GM19035 (cell line): ENCODE data around the gene BRPF3.

Source experiments
- ATAC-seq: cut with Tn5 transposase; IDR thresholded peaks from one replicate; pipeline ENCODE4 v1.9.1; 2021; ENCODE audit not compliant: unreplicated experiment

The BRPF3 gene

DNA sequence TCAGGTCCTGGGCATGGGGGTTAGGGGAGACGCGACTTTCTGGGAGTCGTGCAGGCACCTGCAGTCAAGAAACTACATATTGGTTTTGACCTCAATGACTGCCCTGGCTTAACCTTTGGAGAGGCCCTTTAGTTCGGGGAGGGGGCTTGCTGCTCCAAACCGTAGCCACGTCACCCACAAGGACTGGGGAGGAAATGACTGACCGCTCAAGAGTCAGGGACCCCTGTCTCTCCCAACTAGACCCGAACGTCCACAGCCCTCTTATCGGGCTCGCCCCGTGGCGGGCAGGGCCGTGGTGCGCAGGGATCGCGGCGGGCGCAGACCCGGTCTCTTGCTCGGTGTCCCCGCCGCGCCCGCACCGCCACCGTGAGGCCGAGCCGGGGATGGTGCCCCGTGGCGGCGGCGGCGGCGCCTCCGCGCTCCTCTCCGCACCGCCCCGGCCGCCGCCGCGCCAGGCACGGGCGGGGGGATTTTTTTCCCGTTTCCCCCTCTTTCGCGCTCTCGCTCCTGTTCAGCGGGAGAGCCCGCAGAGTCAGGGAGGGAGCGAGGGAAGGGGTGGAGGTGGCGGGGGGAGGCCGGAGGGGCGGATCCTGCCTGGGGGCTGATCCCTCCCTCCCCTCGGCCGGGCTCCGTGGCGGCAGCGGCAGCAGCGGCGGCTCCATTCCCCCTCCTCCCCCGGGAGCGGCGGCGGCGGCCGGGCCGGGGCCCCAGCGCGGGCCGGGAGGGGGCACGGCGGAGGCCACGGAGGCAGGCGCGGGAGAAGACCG lies at the start of gene BRPF3:
Gene BRPF3, plus strand, starts transcription at position 632 of the 767 bp plus-strand sequence. CDS start 3,579 bp downstream, outside the sequence.
- ATAC-seq, result peak; percentile 60

DNA sequence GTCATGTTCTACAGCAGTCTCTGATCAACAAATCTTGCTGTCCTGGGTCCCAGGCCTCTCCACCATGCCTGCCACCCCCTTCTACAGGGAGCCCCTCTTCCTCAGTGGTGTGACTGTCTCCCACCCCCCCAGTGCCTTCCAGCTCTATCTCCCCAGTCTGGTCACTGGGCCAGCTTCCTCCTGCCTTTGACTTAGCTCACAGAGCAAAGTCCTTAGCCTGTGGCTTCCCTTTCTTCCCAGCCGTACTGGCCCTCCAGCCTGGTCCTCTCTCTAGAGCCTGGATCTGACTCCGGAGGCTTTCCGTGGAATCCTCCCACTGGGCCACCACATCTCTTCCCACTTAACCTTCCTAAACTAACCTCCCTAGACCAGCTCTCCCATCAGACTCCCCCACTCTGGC lies 49.2 kb upstream of the BRPF3 start:
- ATAC-seq, result no peak

DNA sequence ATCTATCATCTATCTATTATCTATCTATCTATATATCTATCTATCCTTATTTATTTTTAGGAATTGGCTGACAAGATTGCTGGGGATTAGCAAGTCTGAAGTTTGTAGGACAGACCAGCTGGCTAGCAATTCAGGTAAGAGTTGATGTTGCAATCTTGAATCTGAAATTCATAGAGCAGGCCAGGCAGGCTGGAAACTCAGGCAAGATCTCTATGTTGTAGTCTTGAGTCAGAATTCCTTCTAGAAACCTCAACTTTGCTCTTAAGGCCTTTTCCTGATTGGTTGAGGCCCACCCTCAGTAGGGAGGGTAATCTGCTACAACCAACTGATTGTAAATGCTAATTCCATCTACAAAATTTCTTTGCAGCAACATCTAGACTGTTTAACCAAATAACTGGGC lies 47.1 kb upstream of the BRPF3 start:
- no peak for ATAC-seq

DNA sequence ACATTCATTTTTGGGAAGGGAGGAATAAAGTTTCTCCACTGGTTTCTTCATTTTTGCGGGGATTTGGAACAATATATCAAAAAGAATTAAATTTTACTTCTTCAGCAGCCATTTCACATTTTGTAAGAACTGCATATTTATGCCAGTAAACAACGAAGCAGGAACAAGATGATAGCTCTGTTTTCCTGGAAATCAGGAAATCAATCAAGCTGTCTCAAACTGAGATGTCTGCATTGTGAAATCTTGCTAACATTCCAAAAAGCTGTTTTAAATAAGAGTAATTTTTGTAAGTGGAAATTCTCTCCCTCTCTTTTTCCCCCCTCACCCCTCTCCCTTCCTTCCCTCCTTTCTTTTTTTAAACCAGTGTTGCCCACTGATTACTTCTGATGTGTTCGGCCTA lies 46.3 kb upstream of the BRPF3 start:
- ATAC-seq, result no peak

DNA sequence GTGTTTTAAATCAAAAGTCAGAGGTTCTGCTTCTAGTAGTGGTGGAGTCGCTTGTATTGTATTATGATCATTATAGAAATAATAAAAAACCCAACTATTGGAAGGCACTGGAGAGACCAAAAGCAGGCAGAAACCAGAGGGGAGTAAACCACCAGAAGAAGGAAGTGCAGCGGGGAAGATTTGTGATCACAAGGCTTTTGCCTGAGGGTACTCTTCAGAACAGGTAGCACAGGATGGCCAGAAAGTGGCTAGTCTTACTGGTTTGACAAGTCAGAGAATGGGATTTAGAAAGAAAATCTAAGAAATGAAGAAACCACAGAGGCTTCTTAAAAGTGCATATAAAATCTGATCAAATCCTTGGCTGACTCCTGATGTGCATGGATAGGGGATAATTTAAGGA lies 42.3 kb upstream of the BRPF3 start:
- no peak for ATAC-seq

DNA sequence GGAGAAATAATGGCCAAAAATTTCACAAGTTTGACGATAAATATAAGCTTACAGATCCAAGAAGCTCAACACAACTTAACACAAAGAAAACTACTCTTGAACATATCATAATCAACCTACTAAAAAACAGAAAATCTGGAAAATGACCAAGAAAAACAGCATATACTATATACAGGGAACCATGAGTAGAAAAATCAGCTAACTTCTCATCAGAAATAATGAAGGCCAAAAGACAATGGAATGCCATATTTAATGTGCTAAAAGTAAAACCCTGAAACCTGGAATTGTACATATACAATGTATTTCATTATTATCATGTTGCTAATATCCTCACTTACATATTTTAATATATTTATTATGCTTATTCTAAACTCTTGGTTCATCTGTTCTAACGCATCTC lies 40.9 kb upstream of the BRPF3 start:
- no peak for ATAC-seq

DNA sequence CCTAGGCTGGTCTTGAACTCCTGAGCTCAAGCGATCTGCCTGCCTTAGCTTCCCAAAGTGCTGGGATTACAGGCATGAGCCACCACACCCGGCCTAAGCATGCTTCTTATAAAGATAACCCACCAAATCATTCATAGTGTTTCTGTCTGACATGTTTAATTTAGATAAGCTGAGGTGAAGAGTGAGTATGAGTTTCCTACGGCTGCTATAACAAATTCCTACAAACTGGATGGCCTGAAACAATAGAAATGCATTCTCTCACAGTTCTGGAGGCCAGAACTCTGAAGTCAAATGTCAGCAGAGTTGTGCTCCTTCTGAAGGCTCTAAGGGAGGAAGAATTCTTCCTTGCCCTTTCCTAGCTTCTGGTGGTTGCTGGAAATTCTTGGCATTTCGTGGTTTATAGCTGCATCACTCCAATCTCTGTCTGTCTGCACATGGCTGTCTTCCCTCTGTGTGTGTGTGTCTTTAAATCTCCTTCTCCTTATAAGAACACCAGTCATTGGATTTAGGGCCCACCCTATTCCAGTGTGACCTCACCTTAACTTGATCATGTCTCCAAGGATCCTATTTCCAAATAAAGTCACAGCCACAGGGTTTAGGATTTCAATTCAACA lies 36.3 kb upstream of the BRPF3 start:
- ATAC-seq, result no peak

DNA sequence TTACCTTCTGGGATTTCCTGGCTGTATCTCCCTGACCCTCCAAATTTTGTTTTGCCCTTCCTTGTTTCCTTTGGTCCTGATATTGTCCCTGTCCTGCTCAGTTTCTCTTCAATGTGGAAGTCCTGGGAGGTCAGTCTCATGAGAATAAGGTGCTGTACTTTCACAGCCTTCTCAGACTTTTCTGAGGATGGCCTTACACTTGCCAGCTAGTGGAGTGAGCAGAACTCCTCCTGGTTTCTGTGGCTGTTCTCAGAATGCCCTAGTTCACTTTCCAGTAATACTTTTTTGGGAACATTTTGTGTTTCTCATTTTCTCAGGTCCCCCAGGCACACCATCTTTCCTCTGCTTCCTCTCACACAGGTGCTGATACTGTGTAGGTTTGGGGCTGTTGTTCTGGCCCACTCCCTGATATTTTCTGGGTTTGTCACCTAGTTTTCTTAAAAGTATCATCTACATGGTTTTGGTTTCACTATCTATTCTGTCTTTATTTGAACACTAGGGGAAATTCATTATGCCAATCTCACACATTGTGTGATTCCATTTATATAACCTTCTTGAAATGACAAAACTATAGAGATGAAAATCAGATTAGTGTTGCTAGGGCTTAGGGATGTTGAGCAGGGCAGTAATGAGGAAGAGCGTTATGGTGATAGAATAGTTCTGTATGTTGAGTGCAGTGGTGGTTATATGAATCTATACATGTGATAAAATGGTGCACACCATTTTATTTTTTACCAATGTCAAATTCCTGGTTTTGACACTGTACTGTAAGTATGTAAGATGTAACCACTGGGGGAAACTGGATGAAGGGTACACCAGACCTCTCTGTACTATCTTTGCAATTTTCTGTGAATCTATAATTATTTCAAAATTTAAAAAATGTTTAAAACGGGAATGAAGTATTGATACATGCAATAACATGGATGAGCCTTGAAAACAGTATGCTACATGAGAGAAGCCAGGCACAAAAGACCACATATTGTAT lies 27.2 kb upstream of the BRPF3 start:
- no peak for ATAC-seq

DNA sequence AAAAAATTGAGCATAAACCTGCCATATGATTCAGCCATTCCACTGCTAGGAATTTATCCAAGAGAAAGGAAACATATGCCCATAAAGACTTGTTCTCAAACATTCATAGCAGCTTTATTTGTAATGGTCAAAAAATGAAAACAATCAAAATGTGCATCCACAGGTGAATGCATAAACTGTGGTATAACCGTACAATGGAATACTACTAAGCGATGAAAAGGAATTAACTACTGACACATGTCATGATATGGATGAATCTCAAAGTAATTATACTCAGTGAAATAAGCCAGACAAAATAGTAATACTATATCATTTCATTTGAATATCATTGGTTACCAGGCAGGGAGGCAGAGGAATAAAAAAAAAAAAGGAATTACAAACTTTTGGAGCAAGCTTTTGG lies 25.8 kb upstream of the BRPF3 start:
- no peak for ATAC-seq

DNA sequence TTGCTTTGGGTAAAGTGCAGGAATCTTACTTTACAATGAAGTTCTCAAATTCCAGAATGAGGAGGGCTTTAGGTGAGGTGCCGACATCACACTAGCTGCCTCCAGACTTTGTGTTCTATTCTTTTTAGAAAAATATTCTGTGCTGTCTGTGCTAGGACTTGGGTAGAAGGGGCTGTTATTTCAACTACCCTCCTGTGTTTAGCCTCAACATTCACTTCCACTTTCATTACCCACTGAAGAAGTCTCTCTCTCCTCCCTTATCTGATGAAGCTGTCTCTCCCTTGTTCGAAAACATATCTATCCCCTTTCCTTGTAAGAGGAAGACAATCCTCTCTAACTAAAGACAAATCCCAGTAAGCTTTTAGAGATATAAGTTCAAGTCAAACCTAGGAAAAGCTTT lies 25.0 kb upstream of the BRPF3 start:
- ATAC-seq, result no peak

DNA sequence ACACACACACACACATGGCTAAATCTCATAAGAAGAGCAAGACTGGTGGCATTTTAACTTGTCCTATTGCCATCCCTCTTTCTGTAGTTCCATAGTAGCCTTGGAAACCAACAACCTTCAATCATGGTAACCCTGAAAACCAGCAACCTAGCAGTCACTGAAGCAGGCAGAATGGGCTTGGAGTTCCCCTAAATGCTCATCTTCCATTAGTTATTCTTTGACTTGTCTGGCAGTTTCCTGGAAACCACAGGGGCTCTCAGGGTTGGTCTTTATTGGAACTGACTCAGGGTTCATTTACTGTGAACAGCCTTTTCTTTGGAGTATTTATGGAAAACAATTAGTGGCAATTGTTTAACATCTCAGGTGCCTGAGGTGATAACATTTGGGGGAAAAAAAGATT lies 19.4 kb upstream of the BRPF3 start:
- ATAC-seq, result no peak

DNA sequence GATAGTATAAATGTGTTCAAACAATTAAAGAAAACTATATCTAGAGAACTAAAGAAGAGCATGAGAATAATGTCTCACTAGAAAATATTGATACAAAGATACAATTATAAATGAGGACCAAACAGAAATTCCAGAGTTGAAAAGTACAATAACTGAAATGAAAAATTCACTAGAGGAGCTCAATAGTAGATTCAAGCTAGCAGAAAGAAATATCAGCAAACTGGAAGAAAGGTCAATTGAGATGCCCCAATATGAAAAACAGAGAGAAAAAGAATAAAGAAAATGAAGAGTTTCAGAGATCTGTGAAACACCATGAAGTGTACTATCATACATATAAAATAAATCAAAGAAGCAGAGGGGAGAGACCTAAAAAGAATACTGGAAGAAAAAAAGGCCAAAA lies 18.0 kb upstream of the BRPF3 start:
- ATAC-seq, result no peak

DNA sequence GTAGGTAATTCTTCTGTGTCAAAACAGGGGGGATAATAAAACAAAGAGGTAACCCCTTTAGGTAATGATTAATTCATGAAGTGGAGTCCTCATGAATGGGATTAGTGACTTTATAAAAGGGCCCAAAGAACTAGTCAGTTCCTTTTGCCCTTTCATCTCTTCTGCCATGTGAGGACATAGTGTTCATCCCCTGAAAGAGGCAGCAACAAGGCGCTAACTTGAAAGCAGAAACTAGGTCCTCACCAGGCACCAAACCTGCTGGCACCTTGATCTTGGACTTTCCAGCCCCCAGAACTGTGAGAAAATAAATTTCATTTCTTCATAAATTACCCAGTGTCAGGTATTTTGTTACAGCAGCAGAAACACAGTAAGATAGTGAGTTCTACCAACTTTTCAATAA lies 16.4 kb upstream of the BRPF3 start:
- no peak for ATAC-seq

DNA sequence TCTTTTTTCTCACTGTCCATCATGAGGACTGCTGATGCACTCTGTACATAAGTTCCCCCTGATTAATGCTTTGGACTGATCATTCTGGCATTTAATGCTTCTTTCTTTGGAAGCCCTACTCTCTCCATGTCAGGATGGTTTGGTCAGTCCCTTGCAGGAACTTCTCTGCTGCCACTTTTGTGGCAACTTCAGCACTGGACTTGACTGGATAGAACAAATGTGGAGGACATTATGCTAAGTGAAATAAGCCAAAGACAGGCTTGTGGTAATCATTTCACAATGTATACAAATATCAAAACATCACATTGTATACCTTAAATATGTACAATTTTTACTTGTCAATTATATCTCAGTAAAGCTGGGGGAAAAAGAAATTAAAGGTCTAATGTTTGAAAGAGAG lies 12.2 kb upstream of the BRPF3 start:
- ATAC-seq, result no peak

DNA sequence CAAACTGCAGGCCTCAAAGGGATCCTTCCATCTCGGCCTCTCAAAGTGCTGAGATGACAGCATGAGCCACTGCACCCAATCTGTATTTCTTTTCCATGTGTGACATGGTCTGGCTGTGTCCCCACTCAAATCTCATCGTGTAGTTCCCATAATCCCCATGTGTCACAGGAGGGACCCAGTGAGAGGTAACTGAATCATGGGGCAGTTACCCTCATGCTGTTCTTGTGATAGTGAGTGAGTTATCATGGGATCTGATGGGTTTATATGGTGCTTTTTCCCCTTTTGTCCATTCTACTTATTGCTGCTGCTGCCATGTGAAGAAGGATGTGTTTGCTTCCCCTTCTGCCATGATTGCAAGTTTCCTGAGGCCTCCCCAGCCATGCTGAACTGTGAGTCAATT lies 10.3 kb upstream of the BRPF3 start:
- ATAC-seq, result no peak

DNA sequence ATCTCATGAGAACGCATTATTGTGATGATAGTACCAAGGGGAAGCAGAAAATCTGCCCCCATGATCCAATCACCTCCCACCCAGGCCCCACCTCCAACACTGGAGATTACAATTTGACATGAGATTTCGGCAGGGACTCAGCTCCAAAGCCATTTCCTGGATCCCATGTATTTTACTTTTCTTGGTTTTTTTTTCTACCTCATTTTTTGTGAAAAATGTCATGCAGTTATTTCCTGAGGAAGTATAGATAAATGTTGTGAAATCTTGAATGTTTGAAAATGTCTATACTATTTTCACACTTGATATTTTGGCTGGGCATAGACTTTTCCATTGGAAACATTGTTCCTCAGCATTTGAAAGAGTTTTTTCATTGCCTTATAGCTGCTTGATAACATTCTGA lies 9.1 kb upstream of the BRPF3 start:
- no peak for ATAC-seq

DNA sequence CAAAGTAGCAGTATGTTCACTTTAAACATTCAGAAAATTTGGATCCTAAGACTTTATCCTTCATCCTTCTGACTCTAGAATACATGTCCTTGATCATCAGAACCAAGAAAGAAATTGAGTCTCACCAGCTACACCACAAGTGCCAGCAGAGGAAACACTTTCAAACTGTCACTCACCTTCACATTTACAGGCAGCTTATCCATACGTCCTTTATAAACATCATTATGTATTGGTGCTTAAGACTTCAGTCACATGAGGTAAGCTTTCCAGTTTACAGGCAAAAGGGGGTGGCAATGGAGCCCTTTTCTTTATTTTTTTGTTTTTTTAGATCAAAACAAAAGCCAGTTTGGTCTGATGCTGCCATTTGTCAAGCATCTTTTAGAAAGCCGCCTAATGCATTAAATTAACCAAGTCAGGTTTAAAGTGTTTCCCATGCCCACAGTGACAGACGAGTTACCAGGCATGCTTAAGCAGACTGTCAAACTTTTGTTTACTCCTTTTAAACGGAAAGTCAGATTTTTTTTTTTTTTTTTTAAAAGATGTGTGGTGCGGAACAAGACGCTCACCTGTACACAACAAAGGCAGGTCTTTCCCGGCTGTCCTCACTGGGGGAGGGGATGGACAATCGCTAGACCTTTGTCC lies 952 bp upstream of the BRPF3 start:
- no peak for ATAC-seq

DNA sequence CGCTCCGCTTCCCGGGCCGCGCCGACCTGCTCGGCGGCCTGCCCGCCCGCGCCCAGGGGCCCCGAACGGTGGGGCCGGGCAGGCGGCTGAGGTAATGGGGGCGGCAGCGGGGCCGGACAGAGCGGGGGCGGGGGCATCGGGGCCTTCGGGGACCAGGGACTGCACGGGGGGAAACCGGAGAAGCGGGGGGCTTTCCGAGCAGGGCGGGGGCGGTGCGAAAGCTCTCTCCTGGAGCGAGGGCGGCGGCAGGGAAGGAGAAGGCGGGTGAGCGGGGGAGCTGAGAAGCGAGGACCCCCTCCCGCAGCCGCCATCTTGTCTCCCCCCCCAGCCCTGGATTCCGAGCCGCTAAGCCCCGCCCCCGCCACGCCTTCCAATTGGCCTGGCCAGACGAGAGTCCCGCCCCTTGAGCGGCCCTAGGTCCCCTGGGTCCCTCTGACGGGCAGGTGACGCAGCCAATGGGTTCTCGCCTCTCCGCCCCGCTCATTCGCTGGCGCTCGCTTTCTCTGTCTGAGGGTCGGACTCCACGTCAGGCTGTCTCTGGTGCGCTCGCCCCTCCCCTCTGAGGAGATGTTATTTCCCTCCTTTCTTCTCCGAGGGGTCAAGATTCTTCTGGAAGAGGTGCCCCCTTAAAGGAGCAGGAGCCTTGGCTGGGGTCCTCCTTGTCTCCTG lies 470 bp downstream of the BRPF3 start:
- ATAC-seq, result peak; percentile 89

DNA sequence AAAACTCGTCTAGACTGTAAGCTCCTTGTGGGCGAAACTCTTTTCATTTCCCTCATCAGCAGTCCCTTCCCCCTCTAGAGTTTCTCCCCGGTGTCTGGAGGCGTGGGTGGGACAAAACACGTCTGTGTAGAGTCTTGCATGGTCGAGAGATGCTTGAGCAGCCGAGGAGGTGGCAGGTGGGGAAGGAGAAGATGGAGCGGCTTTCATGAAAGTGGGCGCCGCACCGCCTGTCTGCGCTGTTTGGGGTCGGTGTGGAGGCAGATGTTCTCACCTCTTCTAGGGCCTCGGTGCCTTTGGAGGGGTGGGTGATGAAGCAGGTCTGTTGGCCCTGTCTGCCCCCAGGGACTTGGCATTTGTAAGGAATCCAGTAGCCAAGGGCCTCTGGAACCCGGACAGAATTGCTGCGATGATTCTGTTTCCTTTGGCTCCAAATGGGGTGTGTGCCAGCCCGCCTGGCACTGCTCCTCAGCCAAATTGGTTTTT lies 1.2 kb downstream of the BRPF3 start:
- ATAC-seq, result no peak

DNA sequence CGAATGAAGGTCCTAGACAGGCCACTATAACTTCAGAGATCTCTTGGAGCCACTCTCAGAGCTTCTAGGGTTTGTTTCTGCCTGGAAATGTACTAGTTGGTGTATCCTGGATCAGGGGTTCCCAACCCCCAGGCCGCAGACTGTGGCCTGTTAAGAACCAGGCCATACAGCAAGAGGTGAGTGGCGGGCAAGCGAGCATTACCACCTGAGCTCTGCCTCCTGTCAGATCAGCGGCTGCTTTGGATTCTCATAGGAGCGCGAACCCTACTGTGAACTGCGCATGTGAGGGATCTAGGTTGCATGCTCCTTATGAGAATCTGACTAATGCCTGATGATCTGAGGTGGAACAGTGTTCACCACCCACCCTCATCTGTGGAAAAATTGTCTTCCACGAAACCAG lies 2.4 kb downstream of the BRPF3 start:
- no peak for ATAC-seq
